Endothelial cell of umbilical vein (primary cell): ENCODE results near the gene RASAL2. TPM values are rescaled to one million over a fixed set of nuclear protein-coding genes. Genes with fewer than 3 reads are reported as not detected.

ENCODE experiments used
- BruUV-seq: library from RNA; stranded (reverse); fragments of 400-500 nt; replicated peaks from 2 replicates; lab custom pipeline; 2021; lab: Mats Ljungman, UMichigan
- CTCF ChIA-PET: fragments of 300-600, 350-600 bp; sonication (Branson Sonifier 250); formaldehyde crosslinking; loops from one replicate; lab custom pipeline; 2021; ENCODE audit warnings: antibody characterized with exemption, inconsistent platforms; lab: Charles Lee
- POLR2A ChIA-PET: fragments of 300-600, 350-600 bp; sonication (Branson Sonifier 250); formaldehyde crosslinking; loops from one replicate; lab custom pipeline; 2021; ENCODE audit warnings: antibody characterized with exemption, inconsistent platforms; lab: Charles Lee
- DNase-seq: peaks from one replicate; pipeline ENCODE4 v3.0.0-alpha.2; 2011; ENCODE audit warnings: low read depth, low spot score
- FAIRE-seq: peaks from 2 replicates; lab custom pipeline; 2011; peaks lifted over from hg19 to GRCh38; lab: Jason Lieb, UNC
- H2AFZ ChIP-seq: 2 replicates; pipeline ENCODE4 v1.6.0; 2012; ENCODE audit warnings: low read depth, low read length, control low read depth, inconsistent platforms
- H3K27ac ChIP-seq: 2 replicates; pipeline ENCODE4 v1.5.1; 2011; ENCODE audit warnings: low read depth, mild to moderate bottlenecking, control low read depth, low read length, moderate library complexity; ENCODE audit not compliant: insufficient read depth
- H3K27me3 ChIP-seq, 2 experiments: 2 replicates each; pipeline versions ENCODE4 v1.6.0 to v1.6.1; 2011; ENCODE audit warnings: low read length in 2 of 2, mixed read lengths in 1 of 2; ENCODE audit not compliant: control insufficient read depth in 2 of 2, insufficient read depth in 2 of 2
- H3K36me3 ChIP-seq, 2 experiments: 2 replicates in 1 of 2; 3 replicates in 1 of 2; pipeline ENCODE4 v1.5.1; 2011; ENCODE audit warnings: low read length in 2 of 2, mild to moderate bottlenecking in 1 of 2, moderate library complexity in 1 of 2; ENCODE audit not compliant: control insufficient read depth in 2 of 2, insufficient read depth in 2 of 2; ENCODE audit errors: extremely low read depth in 1 of 2
- H3K4me1 ChIP-seq: 3 replicates; pipeline ENCODE4 v1.5.1; 2011; ENCODE audit warnings: mild to moderate bottlenecking, low read length; ENCODE audit not compliant: control insufficient read depth, insufficient read depth; ENCODE audit errors: extremely low read depth
- H3K4me2 ChIP-seq: 2 replicates; pipeline ENCODE4 v1.6.1; 2011; ENCODE audit warnings: low read length, control low read depth, mixed read lengths; ENCODE audit not compliant: insufficient read depth
- H3K4me3 ChIP-seq, 3 experiments: fragments of 200-600 bp in 1 of 3; sonication (generic), shearing (Covaris generic) in 1 of 3; replicated peaks in 1 of 3; 2 replicates each; pipeline ENCODE4 v1.5.1; 2011 to 2016; ENCODE audit warnings: control low read depth in 3 of 3, low read length in 3 of 3, mild to moderate bottlenecking in 2 of 3, inconsistent platforms in 1 of 3, low read depth in 1 of 3, moderate library complexity in 1 of 3; ENCODE audit not compliant: insufficient read depth in 1 of 3
- H3K79me2 ChIP-seq: 2 replicates; pipeline ENCODE4 v1.6.0; 2012; ENCODE audit warnings: low read length, inconsistent platforms; ENCODE audit not compliant: control insufficient read depth, insufficient read depth
- H3K9ac ChIP-seq: replicated peaks from 2 replicates; pipeline ENCODE3; 2011; ENCODE audit warnings: low read length, control low read depth; ENCODE audit not compliant: insufficient read depth; ENCODE audit errors: extremely low read depth
- H3K9me1 ChIP-seq: replicated peaks from 3 replicates; pipeline ENCODE4 v1.6.0; 2011; ENCODE audit warnings: mild to moderate bottlenecking, low read length; ENCODE audit not compliant: control insufficient read depth, insufficient read depth; ENCODE audit errors: extremely low read depth
- H3K9me3 ChIP-seq: replicated peaks from 2 replicates; pipeline ENCODE4 v1.5.1; 2012; ENCODE audit warnings: low read length, inconsistent platforms; ENCODE audit not compliant: control insufficient read depth, insufficient read depth
- H4K20me1 ChIP-seq: replicated peaks from 2 replicates; pipeline ENCODE3; 2011; ENCODE audit warnings: mild to moderate bottlenecking, low read length; ENCODE audit not compliant: control insufficient read depth, insufficient read depth; ENCODE audit errors: extremely low read depth
- EZH2 ChIP-seq: IDR thresholded peaks from 2 replicates; pipeline ENCODE4 v1.6.1; 2012; ENCODE audit warnings: borderline replicate concordance, low read depth, mild to moderate bottlenecking, moderate library complexity, low read length, inconsistent platforms; ENCODE audit not compliant: severe bottlenecking
- FOS ChIP-seq: IDR thresholded peaks from 2 replicates; pipeline ENCODE4 v1.6.1; 2011; ENCODE audit warnings: mild to moderate bottlenecking, low read length, moderate library complexity, borderline replicate concordance; ENCODE audit not compliant: insufficient read depth
- GATA2 ChIP-seq: IDR thresholded peaks from 2 replicates; pipeline ENCODE4 v1.7.0; 2011; ENCODE audit warnings: low read depth, mild to moderate bottlenecking, moderate library complexity, mixed read lengths, low read length; ENCODE audit not compliant: insufficient read length, insufficient read depth
- JUN ChIP-seq: IDR thresholded peaks from 2 replicates; pipeline ENCODE4 v1.6.1; 2011; ENCODE audit warnings: borderline replicate concordance, low read depth; ENCODE audit not compliant: insufficient read length, insufficient read depth
- MAX ChIP-seq: IDR thresholded peaks from 2 replicates; pipeline ENCODE4 v1.6.1; 2011; ENCODE audit not compliant: insufficient read depth, insufficient read length
- MYC ChIP-seq: IDR thresholded peaks from one replicate; pipeline ENCODE4 v1.6.1; 2011; ENCODE audit warnings: mild to moderate bottlenecking, low read depth, low read length
- POLR2A ChIP-seq: IDR thresholded peaks from 2 replicates; pipeline ENCODE4 v1.6.1; 2012; ENCODE audit warnings: low read depth, mild to moderate bottlenecking, control low read depth, low read length
- POLR2AphosphoS5 ChIP-seq: IDR thresholded peaks from 2 replicates; pipeline ENCODE4 v1.6.1; 2012; ENCODE audit warnings: low read depth, mild to moderate bottlenecking, control low read depth, low read length, moderate library complexity; ENCODE audit not compliant: insufficient read depth
- dilution Hi-C: fragments of 300-500 bp; cut with MboI; formaldehyde crosslinking; loops from one replicate; pipeline ENCODE4 v1.15.0; 2019; ENCODE audit warnings: low sequenced_read_pairs; ENCODE audit not compliant: extremely low pct_ligation_motif_present
- intact Hi-C: fragments of 100-400 bp; cut with micrococcal nuclease; formaldehyde crosslinking; loops from one replicate; pipeline ENCODE4 v1.10.0; 2022
- polyA plus RNA-seq, 4 experiments: library from polyadenylated mRNA; depleted of rRNA in 3 of 4; stranded (reverse) in 3 of 4; unstranded in 1 of 4; fragments of >200 nt; gene quantifications; 2 replicates each; pipeline versions ENCODE4 v1.2.1 to v1.2.3, GENCODE V29; 2011 to 2012; ENCODE audit warnings: missing spikeins in 1 of 4
- total RNA-seq: library from RNA; stranded (reverse); gene quantifications from 2 replicates; pipeline ENCODE4 v1.2.3, GENCODE V29; 2021
- TF ChIP-seq, protein P1 (sequence below), 2 donors: IDR thresholded peaks; 1 replicate in 1 of 2; 2 replicates in 1 of 2; pipeline ENCODE4 v1.5.1; 2011; ENCODE audit warnings: low read length in 2 of 2, mild to moderate bottlenecking in 2 of 2, moderate library complexity in 2 of 2, control low read depth in 1 of 2, inconsistent platforms in 1 of 2, low read depth in 1 of 2; ENCODE audit not compliant: insufficient read depth in 1 of 2; ENCODE audit errors: extremely low read depth in 1 of 2

RASAL2 gene
- total and polyA plus RNA-seq, 2 donors (not counting 3 experiments of a cell fraction or from before 2014, with no cell fraction given), result 12.5 to 15.5 TPM

- dilution Hi-C loops, result no loop called here
- POLR2A ChIA-PET, result no interaction called here
Observed at GRCh38 chr1:178071811-178072210, 22.1 kb upstream of the RASAL2 start.

GRCh38 chr1:178072326-178072725 is 21.6 kb upstream of the RASAL2 start:
- H3K9ac ChIP-seq, result no peak overlapping the region
- H3K4me2 ChIP-seq, result no peak overlapping the region
- no peaks in the 10 kb centered on the region for H4K20me1 ChIP-seq
- dilution Hi-C loops, result no loop called here
- BruUV-seq, result no TSS peak
- H3K4me3 ChIP-seq, result no peak overlapping the region
- H3K4me1 ChIP-seq, result no peaks in the 10 kb centered on the region
- TF ChIP-seq MYC (no peak), MAX (no peak), EZH2 (no peak), JUN (no peak), FOS (no peak), GATA2 (no peak), POLR2AphosphoS5 (no peak), POLR2A (no peak)
- TF ChIP-seq, protein P1, sequence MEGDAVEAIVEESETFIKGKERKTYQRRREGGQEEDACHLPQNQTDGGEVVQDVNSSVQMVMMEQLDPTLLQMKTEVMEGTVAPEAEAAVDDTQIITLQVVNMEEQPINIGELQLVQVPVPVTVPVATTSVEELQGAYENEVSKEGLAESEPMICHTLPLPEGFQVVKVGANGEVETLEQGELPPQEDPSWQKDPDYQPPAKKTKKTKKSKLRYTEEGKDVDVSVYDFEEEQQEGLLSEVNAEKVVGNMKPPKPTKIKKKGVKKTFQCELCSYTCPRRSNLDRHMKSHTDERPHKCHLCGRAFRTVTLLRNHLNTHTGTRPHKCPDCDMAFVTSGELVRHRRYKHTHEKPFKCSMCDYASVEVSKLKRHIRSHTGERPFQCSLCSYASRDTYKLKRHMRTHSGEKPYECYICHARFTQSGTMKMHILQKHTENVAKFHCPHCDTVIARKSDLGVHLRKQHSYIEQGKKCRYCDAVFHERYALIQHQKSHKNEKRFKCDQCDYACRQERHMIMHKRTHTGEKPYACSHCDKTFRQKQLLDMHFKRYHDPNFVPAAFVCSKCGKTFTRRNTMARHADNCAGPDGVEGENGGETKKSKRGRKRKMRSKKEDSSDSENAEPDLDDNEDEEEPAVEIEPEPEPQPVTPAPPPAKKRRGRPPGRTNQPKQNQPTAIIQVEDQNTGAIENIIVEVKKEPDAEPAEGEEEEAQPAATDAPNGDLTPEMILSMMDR (IDR thresholded peaks at IDR 0.05; ENCODE audit: extremely low read depth in 1 of 2, insufficient read depth in 1 of 2, low read depth in 1 of 2, low read length in 2 of 2), result no peak
- ChIA-PET POLR2A (no interaction called here), CTCF (no interaction called here)
- H3K27ac ChIP-seq, result no peak overlapping the region
- H3K9me3 ChIP-seq, result no peaks in the 10 kb centered on the region
- H3K79me2 ChIP-seq, result no peaks in the 10 kb centered on the region
- FAIRE-seq (no peak), DNase-seq (no peak)
- no peaks in the 10 kb centered on the region for H3K36me3 ChIP-seq
- H3K9me1 ChIP-seq, result no peaks in the 10 kb centered on the region
- no peak overlapping the region for H2AFZ ChIP-seq
- intact Hi-C loops, result no loop called here
- H3K27me3 ChIP-seq, result no peaks in the 10 kb centered on the region

More at GRCh38 chr1:178071811-178072210, 22.1 kb upstream of the RASAL2 start:
- no peaks in the 10 kb centered on the region for H3K9me1 ChIP-seq
- H3K4me1 ChIP-seq, result no peaks in the 10 kb centered on the region
- no peak overlapping the region for H3K4me2 ChIP-seq
- FAIRE-seq, result no peak
- BruUV-seq, result no TSS peak
- no peak overlapping the region for H3K9ac ChIP-seq
- H3K9me3 ChIP-seq, result no peaks in the 10 kb centered on the region
- H2AFZ ChIP-seq, result no peak overlapping the region
- DNase-seq, result no peak
- no peaks in the 10 kb centered on the region for H3K36me3 ChIP-seq
- TF ChIP-seq MYC (no peak), POLR2AphosphoS5 (no peak), POLR2A (no peak), GATA2 (no peak)
- intact Hi-C loops, result no loop called here
- H3K79me2 ChIP-seq, result no peaks in the 10 kb centered on the region
- no peak overlapping the region for H3K27ac ChIP-seq
- no peaks in the 10 kb centered on the region for H4K20me1 ChIP-seq
- CTCF ChIA-PET, result no interaction called here
- no peaks in the 10 kb centered on the region for H3K27me3 ChIP-seq
- H3K4me3 ChIP-seq, result no peak overlapping the region
